Heart right ventricle (tissue), 16 donors: Measurements from ENCODE around the gene TRUB1. TPM values are rescaled to one million over a fixed set of nuclear protein-coding genes. Genes with fewer than 3 reads are reported as not detected.
A peak's percentile ranks its signal among the peaks of the same experiment; 100 is the strongest.

ENCODE experiments used
- ATAC-seq, 8 donors: fragments of 200-7000 bp; cut with Tn5 transposase; one replicate each; pipeline ENCODE4 v1.9.1; 2020; ENCODE audit warnings: mild to moderate bottlenecking in 8 of 8, moderate library complexity in 8 of 8, moderate number of reproducible peaks in 1 of 8
- DNase-seq, 2 donors: peaks; one replicate each; pipeline ENCODE4 v3.0.0-alpha.2; 2020
- H3K27ac ChIP-seq, 10 donors: fragments of 200-600 bp; sonication (generic) in 2 of 10; one replicate each; pipeline versions ENCODE4 v1.5.0 to v1.8.0; 2020 to 2022; ENCODE audit warnings: mild to moderate bottlenecking in 3 of 10
- H3K27me3 ChIP-seq, 7 donors: fragments of 200-600 bp; one replicate each; pipeline ENCODE4 v1.8.0; 2021 to 2022; ENCODE audit warnings: mild to moderate bottlenecking in 2 of 7
- H3K36me3 ChIP-seq, 9 donors: fragments of 200-600 bp; sonication (generic) in 1 of 9; one replicate each; pipeline versions ENCODE4 v1.5.0 to v1.8.0; 2020 to 2022; ENCODE audit warnings: mild to moderate bottlenecking in 2 of 9
- H3K4me1 ChIP-seq, 9 donors: fragments of 200-600 bp; sonication (generic) in 1 of 9; one replicate each; pipeline versions ENCODE4 v1.5.0 to v1.8.0; 2020 to 2022; ENCODE audit warnings: mild to moderate bottlenecking in 4 of 9
- H3K4me3 ChIP-seq, 10 donors: fragments of 200-600 bp; sonication (generic) in 2 of 10; one replicate each; pipeline versions ENCODE4 v1.5.0 to v1.8.0; 2020 to 2022; ENCODE audit warnings: mild to moderate bottlenecking in 7 of 10, moderate library complexity in 2 of 10
- H3K9me3 ChIP-seq, 11 donors: fragments of 200-600 bp in 10 of 11; sonication (generic) in 2 of 11; one replicate each; pipeline versions ENCODE4 v1.5.0 to v1.8.0; 2013 to 2022; ENCODE audit warnings: mild to moderate bottlenecking in 2 of 11, control low read depth in 1 of 11, moderate library complexity in 1 of 11
- CTCF ChIP-seq, 9 donors: fragments of 200-600 bp; sonication (generic) in 2 of 9; IDR thresholded peaks; one replicate each; pipeline versions ENCODE4 v1.5.0 to v1.8.0; 2021 to 2022; ENCODE audit warnings: antibody characterized with exemption in 9 of 9, mild to moderate bottlenecking in 5 of 9, moderate library complexity in 1 of 9
- WGBS, 2 donors: extraction: QIAGEN DNeasy Blood & Tissue Kit; methylation state at CpG; one replicate each; pipeline ENCODE4 v1.1.7; 2013; ENCODE audit warnings: inconsistent platforms in 1 of 2; 5-methylcytosine and 5-hydroxymethylcytosine counted together
- intact Hi-C, 10 donors: fragments of 100-400 bp; cut with DNase I; formaldehyde crosslinking; loops; one replicate each; pipeline versions ENCODE4 v1.11.1 to v1.14.2; 2022
- polyA plus RNA-seq, 2 donors: library from polyadenylated mRNA; stranded (reverse); fragments of 200-250 nt; gene quantifications; one replicate each; pipeline ENCODE4 v1.2.3, GENCODE V29; 2013
- total RNA-seq, 10 donors: library from RNA; stranded (reverse); fragmentation: NEBNext Ultra II Directional in 3 of 10; extraction: Animal tissue kit (Norgen Biotek cat#: 25700) in 3 of 10; gene quantifications; one replicate each; pipeline versions ENCODE4 v1.2.1 to v1.2.4, GENCODE V29; 2021 to 2023
- donor health status: Arrhythmogenic right ventricular cardiomyopathy.
- donor health status: ischemic (EF 13 %, LVEDD 7.1; RV severe dilation, severe dysfunction).
- donor health status: healthy with polysubstance abuse.
- donor health status: DM: no; HTN: yes; CAD: no.
- donor health status: DM: no; HTN: no; CAD: no.
- donor health status: ischemic (EF 25% LVEDD 6.9; RV normal size, moderate dysfunction).
- donor health status: ischemic (EF 25% LVEDD 5.7; RV mildly dilated, moderate dysfunction).
- donor health status: healthy.
- donor health status: DM: yes; HTN: yes; CAD: no.
- donor health status: Ischemic cardiomyopathy.
- donor health status: ischemic (EF 35%, LVEDD 5.7; RV mildly dilated, moderate dysfunction).
- donor health status: nonischemic (EF 11% LVEDD 7.7; RV severe dilation, severe dysfunction).
- donor health status: DM: yes; HTN: yes; CAD: no.
- donor health status: PGD.
- donor health status: ischemic (EF 29% LVEDD 5.4; RV normal size, mild dysfunction).
- donor health status: nonischemic (EF 23%, LVEDD 6.1; RV moderate dilation, normal function).

TRUB1 gene
- total and polyA plus RNA-seq, 12 donors: 3.9 to 29.8 (median 18.6) TPM

- no peaks in the 10 kb centered on the region for H3K27me3 ChIP-seq
- ATAC-seq: no peak
- intact Hi-C loops: no loop called here
- no peaks in the 10 kb centered on the region for H3K4me1 ChIP-seq
- H3K4me3 ChIP-seq: no peak overlapping the region
- H3K9me3 ChIP-seq: peaks cover 0 to 58% (median 28%) of the 10 kb centered on the region in 11 donors
- no peak for DNase-seq
- peaks cover 0 to 43% (median 12%) of the 10 kb centered on the region in 9 donors for H3K36me3 ChIP-seq
- H3K27ac ChIP-seq: no peak overlapping the region
- no peak for TF ChIP-seq CTCF (IDR thresholded peaks at IDR 0.05)
These were observed 45.0 kb downstream of the TRUB1 start for GRCh38 chr10:114982989-114983388.

- Histone ChIP-seq H3K4me1 (peaks cover 0 to 4% (median 0%) of the 10 kb centered on the region in 9 donors), H3K4me3 (no peak overlapping the region), H3K27me3 (no peaks in the 10 kb centered on the region), H3K27ac (no peak overlapping the region), H3K9me3 (peaks cover 0 to 44% (median 21%) of the 10 kb centered on the region in 11 donors), H3K36me3 (peaks cover 0 to 23% (median 18%) of the 10 kb centered on the region in 9 donors)
- peak in 1 of 8 donors; percentile 28 for ATAC-seq
- TF ChIP-seq CTCF (IDR thresholded peaks at IDR 0.05): no peak
- 85 to 88% methylated on average over 1 of the region's 1 CpG for WGBS, 2 donors
- intact Hi-C loops: no loop called here
- no peak for DNase-seq
These were observed 50.0 kb downstream of the TRUB1 start for GRCh38 chr10:114987995-114988394.

DNA sequence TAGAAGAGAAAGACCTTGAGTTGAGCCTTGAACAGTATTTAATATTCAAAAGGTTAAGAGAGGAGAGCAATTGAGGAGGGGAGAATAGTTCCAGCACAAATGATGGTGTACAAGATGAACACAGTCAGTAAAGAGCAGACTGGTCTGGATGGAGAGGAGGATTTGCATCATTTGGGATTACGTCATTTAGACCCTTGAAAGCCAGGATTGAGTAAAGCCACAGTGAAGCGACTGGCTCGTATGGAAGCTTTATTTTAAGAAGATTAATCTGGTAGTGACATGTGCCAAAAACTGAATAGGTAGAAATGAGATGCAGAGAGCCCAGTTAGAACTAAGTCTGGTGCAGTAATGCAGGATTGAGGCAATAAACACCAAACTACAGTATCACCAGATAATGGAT, 52.6 kb downstream of the TRUB1 start:
- Histone ChIP-seq H3K27ac (no peak overlapping the region), H3K36me3 (peaks cover 0 to 13% (median 0%) of the 10 kb centered on the region in 9 donors), H3K4me1 (peaks cover 0 to 4% (median 0%) of the 10 kb centered on the region in 9 donors), H3K9me3 (peaks cover 0 to 18% (median 0%) of the 10 kb centered on the region in 11 donors), H3K4me3 (no peak overlapping the region), H3K27me3 (no peaks in the 10 kb centered on the region)
- 87 to 92% methylated on average over 3 of the region's 3 CpGs for WGBS, 2 donors
- TF ChIP-seq CTCF (IDR thresholded peaks at IDR 0.05): no peak
- intact Hi-C loops: no loop called here
- ATAC-seq (no peak), DNase-seq (no peak)

- 77 to 88% methylated on average over 4 of the region's 4 CpGs for WGBS, 2 donors
- DNase-seq (no peak), ATAC-seq (no peak)
- peaks cover 0 to 13% (median 0%) of the 10 kb centered on the region in 9 donors for H3K36me3 ChIP-seq
- peaks cover 0 to 14% (median 0%) of the 10 kb centered on the region in 11 donors for H3K9me3 ChIP-seq
- H3K27me3 ChIP-seq: no peaks in the 10 kb centered on the region
- H3K4me1 ChIP-seq: peaks cover 0 to 4% (median 0%) of the 10 kb centered on the region in 9 donors
- no peak overlapping the region for H3K4me3 ChIP-seq
- intact Hi-C loops: no loop called here
- H3K27ac ChIP-seq: no peak overlapping the region
- TF ChIP-seq CTCF (IDR thresholded peaks at IDR 0.05): no peak
These were observed 53.0 kb downstream of the TRUB1 start for GRCh38 chr10:114990991-114991390.
